Spleen (tissue), 7 donors: ENCODE data around the gene MAN1B1.

ENCODE experiments used
- POLR2AphosphoS5 ChIP-seq, 3 donors: sonication (generic); formaldehyde crosslinking; IDR thresholded peaks; one replicate each; pipeline ENCODE4 v1.5.1; 2017; ENCODE audit warnings: antibody characterized with exemption in 3 of 3
- TF ChIP-seq, protein P1 (sequence below), 11 experiments: fragments of 200-600 bp in 7 of 11; fragments of 450-650 bp in 4 of 11; sonication (generic) in 4 of 11; IDR thresholded peaks in 8 of 11; conservative IDR thresholded peaks in 3 of 11; 1 replicate in 7 of 11; 2 replicates in 4 of 11; pipeline versions ENCODE4 v1.4.0 to v1.8.0; 2016 to 2021; ENCODE audit warnings: antibody characterized with exemption in 11 of 11, inconsistent platforms in 4 of 11, mild to moderate bottlenecking in 1 of 11
- donor health status: DM: no; HTN: no; CAD: no; lungs with moderate emphysema.
- donor health status: DM: no; HTN: no; CAD: no.
- donor health status: DM: no; HTN: no; CAD: no.

DNA sequence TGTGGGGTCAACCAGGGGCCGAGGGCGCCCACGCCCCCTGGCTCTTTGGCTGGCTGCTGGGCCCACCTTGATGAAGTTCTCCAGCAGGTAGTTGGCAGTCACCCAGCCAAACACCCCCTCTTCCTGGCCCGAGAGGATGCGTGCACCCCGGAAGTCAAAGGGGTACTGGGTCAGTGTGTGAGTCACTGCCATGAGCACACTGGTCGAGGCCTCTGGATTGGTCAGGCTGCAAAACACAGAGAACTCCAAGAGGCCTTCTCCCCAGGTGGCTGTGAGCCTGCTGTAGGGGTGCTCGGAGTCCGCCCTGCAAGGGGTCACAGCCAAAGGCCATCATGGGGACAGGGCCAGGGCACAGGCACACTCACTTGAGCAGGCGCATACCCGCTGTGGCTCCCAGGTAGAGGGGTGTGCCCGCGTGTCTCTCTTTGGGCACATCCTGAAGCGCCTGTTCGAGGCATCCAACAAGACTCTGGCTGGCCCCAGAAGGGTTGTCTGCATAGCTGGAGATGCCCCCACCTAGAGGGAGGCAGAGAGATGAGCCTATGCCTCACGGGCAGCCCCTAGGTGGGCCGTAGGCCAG lies 35.5 kb upstream of the MAN1B1 start:
- TF ChIP-seq, protein P1, sequence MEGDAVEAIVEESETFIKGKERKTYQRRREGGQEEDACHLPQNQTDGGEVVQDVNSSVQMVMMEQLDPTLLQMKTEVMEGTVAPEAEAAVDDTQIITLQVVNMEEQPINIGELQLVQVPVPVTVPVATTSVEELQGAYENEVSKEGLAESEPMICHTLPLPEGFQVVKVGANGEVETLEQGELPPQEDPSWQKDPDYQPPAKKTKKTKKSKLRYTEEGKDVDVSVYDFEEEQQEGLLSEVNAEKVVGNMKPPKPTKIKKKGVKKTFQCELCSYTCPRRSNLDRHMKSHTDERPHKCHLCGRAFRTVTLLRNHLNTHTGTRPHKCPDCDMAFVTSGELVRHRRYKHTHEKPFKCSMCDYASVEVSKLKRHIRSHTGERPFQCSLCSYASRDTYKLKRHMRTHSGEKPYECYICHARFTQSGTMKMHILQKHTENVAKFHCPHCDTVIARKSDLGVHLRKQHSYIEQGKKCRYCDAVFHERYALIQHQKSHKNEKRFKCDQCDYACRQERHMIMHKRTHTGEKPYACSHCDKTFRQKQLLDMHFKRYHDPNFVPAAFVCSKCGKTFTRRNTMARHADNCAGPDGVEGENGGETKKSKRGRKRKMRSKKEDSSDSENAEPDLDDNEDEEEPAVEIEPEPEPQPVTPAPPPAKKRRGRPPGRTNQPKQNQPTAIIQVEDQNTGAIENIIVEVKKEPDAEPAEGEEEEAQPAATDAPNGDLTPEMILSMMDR (IDR thresholded peaks at IDR 0.05 in 8 of 11, conservative IDR thresholded peaks at IDR 0.05 in 3 of 11): no peak
- TF ChIP-seq POLR2AphosphoS5 (IDR thresholded peaks at IDR 0.05): no peak
